A204.1 (cell line): ENCODE data around the gene MACROD1.

ENCODE experiments used
- FAIRE-seq: peaks from 2 replicates; lab custom pipeline; 2012; peaks lifted over from hg19 to GRCh38; lab: Jason Lieb, UNC

Gene MACROD1

DNA sequence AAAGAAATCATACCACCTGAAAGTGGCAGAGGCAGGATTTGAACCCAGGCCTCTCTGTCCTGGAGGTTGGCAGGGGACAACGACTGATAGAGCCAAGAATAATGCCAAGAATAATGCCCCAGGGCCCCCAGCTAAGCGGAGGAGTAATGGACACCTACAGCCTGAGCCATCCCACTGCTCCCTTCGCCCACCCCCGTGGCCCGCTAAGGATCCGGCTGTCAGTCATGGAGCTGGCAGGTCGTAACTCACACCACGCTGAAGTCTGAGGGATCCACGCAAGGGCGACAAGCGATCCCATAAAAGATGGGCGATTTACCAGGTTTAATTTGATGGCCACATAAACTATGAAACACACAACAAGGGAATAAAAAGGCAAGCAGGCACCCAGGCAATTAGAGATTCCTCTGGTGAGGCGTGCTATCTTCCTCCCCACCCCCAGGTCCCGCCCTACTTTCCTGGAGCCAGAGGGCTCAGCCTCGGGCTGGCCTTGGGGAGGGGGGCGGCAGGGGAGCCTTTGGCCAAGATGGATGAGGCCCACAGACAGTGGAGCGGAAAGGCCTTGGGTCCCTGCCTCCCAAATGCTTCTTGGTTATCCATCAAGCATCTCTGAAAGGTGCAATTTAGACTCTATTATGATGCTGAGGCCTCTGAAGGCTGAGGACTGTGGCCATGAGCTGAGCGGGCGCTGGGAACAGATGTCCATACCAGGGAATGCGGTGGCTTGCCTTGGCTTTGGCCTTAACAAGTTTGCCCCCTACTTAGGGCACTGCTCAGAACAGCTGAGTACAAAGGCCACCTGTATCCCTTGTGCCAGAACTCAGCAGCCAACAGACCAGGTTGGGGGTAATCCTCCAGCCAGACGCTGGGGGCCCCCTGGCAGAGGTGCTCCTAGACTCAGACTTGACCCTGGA is 55.2 kb downstream of the MACROD1 start:
- FAIRE-seq: no peak

GRCh38 chr11:64109332-64109731 is 56.6 kb downstream of the MACROD1 start:
- FAIRE-seq: no peak

- FAIRE-seq: no peak
Measured at GRCh38 chr11:64107303-64107702, 58.6 kb downstream of the MACROD1 start.

DNA sequence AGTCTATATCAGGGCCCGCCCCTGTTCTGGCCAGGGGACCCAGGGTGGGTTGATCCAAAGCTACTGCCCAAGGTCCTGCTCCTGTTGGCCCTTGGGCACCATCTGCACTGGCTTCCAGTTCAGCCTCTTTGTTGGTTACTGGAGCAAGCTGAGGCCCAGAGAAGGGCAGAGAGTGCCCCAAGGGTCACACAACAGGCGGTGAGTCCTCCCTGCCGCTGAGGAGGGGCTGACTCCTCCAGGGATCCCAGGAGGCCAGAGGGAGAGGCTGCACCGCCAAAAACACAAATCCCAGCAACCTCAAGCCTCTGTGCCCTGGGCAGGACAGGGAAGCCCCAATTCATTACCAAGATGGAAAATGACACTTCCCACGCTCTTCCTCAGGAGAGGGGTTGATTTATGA is 61.3 kb downstream of the MACROD1 start:
- no peak for FAIRE-seq

GRCh38 chr11:64103277-64103985 is 62.5 kb downstream of the MACROD1 start:
- FAIRE-seq: no peak

GRCh38 chr11:64102005-64102738 is 63.7 kb downstream of the MACROD1 start:
- FAIRE-seq: no peak

DNA sequence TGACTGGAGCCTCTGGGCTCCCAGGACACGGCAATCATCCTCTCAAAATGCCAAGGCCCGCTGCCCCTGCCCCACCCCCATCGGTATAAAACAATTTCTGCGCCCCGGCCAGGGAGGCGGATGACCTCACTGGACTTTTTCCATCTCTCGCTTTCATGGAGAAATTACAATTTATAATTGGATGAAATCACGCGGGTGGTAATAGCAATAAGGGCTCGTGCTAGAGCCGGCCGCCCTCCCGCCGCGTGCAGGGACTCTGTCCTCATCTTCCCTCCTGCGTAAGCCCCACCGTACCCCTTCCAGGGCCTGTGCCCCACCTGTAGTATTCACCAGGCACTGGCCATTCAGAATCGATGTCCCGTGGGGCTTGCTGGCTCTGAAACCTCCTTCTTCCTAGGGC is 64.5 kb downstream of the MACROD1 start:
- FAIRE-seq: no peak

DNA sequence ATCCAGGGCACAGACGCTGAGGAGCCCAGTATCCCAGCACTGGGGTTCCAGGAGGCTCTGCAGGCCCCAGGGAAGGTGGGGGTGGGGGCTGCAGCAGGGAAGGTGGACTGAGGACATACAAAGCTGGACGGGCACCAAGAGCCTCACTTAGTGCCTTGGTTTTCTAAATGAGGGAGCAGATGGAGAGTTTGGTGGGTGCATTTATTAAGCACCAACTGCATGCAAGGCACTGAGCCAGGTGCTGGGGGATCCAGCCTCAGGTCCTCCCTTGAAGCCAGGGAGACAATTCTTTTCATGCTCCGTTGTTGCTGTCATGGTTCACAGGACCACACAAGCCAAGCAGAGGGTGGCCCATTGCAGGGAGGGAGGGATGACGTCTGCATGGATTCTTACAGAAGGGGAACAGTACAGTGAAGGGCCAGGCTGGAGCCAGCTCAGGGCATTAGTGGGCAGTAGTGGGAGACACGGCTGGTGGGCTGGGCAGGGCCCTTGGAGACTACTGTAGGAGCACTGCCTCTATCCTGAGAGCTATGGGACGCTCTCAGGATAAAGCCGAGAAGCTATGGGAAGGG is 65.0 kb downstream of the MACROD1 start:
- FAIRE-seq: no peak

DNA sequence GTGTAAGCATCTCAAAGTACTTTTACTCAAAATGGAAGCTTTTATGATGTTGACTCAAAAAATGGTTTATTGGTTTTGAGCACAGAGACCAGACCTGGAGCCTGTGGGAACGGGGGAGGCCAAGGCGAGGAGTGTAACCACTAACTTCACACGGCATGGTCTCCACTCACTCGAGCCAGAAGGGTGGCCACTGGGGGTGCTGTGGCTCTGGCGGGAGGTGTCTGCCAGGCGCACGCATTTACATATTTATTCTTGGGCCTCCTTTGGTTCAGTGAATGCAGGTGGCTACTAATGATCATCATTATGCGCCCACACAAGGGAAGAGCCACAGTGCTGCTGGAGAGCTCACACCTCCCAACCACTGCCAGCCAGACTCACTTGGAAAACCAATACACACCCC is 65.6 kb downstream of the MACROD1 start:
- FAIRE-seq: no peak

GRCh38 chr11:64099436-64099835 is 66.5 kb downstream of the MACROD1 start:
- FAIRE-seq: no peak

DNA sequence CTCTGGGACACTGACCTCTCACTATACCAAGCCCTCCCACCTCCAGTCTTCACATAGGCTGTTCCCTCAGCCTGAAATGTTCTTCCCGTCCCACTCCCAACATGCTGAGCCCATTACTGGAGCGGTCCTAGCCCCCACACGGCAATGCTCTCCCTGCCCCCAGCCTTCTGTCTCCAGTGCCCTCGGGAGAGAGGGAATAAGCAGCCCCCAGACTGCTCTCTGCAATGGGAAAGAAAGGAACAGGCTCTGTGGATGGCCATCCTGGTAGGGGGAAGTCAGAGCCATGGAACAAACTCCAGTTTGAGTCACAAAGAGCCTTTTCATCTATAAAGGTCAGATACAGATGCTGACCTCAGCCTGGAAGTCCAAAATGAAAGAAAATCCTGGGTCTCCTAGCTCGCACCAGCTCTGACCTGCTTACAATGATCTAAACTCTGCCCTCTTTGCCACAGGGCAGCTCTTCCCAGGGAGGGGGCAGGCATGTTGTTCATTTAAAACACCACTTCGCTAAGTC is 67.5 kb downstream of the MACROD1 start:
- FAIRE-seq: no peak

- FAIRE-seq: no peak
Measured at GRCh38 chr11:64097468-64098317, 68.2 kb downstream of the MACROD1 start.

GRCh38 chr11:64096835-64097234 is 69.1 kb downstream of the MACROD1 start:
- no peak for FAIRE-seq

DNA sequence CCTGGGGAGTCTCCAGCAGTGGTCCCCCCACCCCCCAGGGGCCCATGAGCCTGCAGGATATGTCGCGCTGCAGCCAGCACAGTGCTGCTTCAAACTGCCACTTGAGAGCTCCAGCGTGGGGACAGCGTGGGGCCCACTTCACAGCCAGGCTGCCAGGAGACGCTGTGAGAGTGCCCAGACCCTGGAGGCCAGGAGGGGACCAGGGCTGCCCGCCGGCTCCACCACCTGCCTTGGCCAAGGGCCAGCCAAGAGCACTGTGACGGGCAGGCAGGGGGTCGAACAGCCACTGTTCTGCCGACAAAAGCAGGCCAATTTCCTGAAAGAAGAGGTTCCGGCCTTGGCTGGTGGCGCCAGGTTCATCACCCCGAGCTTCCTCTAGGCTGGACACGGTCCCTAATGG is 70.0 kb downstream of the MACROD1 start:
- no peak for FAIRE-seq

GRCh38 chr11:64095273-64095817 is 70.6 kb downstream of the MACROD1 start:
- FAIRE-seq: no peak

DNA sequence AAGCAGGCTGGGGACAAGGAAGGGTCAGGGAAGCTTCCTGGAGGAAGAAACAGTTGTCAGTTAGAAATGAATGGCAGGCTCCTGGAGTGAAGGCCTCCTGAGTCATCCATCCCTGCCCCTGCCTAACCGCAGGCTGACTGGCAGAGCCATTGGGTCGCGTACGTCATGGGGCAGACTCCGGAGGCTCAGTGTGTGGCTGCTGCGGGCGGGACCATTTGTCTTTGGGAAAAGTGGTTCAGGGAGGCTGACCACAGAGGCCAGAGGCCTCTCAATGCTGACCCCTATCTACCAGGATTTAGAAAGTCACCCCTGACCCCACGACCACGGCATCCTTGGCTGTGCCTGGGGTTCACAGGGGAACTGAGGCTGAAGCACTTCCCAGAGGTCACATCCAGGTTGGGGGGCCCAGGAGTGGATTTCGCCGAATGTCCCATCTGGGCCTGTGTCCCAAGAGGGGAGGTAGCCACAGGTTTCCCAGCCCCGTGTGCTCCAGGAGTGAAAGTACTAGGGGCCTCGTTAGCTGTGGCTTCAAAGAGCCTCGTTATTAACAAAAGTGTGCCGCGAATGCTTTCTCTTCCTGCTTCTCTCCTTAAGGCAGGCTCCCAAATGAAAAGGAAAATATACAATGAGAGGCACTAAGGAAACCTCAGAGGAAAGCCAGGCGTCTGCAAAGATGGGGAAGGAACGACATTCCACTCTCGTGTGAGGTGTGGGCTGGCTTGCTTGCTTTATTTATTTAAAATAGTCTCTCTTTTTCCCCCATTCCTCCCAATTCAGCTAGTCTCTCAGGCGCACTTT is 71.3 kb downstream of the MACROD1 start:
- no peak for FAIRE-seq

DNA sequence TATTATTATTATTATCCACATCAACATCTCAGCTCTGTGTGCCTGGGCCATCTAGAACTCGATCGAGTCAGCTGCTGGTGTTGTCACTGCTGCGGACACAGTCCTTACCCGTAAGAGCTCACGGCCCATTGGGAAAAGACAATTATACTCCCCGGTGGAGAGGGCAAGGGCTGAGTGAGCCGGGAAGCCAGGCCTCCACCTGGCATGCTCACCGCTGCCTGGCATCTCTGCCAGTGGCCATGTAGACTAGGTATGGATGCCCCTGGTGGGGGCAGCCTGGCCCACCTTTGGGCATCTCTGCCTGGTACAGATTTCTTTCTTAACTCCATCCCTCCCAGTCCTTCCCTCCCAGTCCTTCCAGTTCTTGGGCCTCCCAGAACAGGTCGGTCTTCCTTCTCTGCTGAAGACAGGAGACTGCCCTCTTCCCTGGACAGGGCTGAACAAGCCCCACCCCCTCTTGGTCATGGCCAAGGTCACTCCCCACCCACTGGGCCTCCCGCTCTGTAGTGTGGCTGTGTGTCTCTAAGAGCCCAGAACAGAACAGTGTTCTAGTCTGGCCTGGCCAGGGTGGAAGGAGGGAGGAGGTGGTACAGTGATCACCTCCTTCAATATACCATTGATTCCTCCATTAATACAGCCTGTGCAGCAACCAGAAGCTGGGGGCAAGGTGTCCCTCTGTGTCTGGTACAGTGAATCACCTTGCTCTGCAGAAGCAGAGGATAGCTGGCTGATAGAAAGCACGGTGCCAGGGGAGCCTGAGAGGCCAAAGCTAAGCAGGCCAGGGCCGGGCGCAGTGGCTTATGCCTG is 72.5 kb downstream of the MACROD1 start:
- FAIRE-seq: no peak

DNA sequence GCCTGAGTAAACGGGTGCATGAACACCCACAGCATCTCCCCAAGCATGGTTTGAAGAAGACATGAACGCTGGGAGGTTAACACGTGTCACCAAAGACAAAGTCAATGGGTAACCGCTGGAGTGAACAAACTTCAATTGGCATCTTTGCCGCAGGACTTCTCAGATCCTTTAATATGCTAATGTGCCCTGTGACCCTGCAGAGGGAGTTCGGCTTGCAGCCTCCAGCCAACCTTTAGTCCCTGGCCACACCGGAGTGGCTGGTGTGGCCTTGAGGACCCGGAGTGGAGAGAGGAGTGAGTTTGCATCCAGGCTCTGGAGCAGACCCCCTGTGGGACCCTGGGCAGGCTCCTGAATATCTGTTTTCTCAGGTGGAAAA is 73.2 kb downstream of the MACROD1 start:
- no peak for FAIRE-seq

- no peak for FAIRE-seq
Measured at GRCh38 chr11:64092111-64092760, 73.7 kb downstream of the MACROD1 start.
